Activated CD4-positive, alpha-beta T cell treated with anti-CD3 and anti-CD28 coated beads for 36 hours (primary cell): ENCODE measurements around the gene ETFBKMT. TPM values are rescaled to one million over a fixed set of nuclear protein-coding genes. Genes with fewer than 3 reads are reported as not detected.
"Not testable (repeated sequence)": the region's sequence is repeated elsewhere in the genome, so short reads cannot be mapped to it uniquely, and the experiment has no call there.

Source experiments
- ATAC-seq: fragments of 200-7000 bp; cut with Tn5 transposase; one replicate; pipeline ENCODE4 v1.10.0; 2021; ENCODE audit warnings: mild to moderate bottlenecking, moderate library complexity
- CTCF ChIA-PET: fragments of 350-600 bp; sonication (Branson Sonifier 250); formaldehyde crosslinking; loops from one replicate; lab custom pipeline; 2021; ENCODE audit warnings: antibody characterized with exemption; lab: Charles Lee
- POLR2A ChIA-PET: fragments of 350-600 bp; sonication (Branson Sonifier 250); formaldehyde crosslinking; loops from one replicate; lab custom pipeline; 2021; ENCODE audit warnings: antibody characterized with exemption, inconsistent platforms; lab: Charles Lee
- DNase-seq: peaks from one replicate; pipeline ENCODE4 v3.0.0-alpha.2; 2020
- H3K27ac Mint-ChIP-seq: one replicate; pipeline ENCODE4 v1.8.0; 2021; ENCODE audit warnings: mixed read lengths
- H3K27me3 Mint-ChIP-seq: one replicate; pipeline ENCODE4 v1.8.0; 2021; ENCODE audit warnings: mixed read lengths
- H3K36me3 Mint-ChIP-seq: one replicate; pipeline ENCODE4 v1.8.0; 2021; ENCODE audit warnings: low read depth, mixed read lengths
- H3K4me1 Mint-ChIP-seq: one replicate; pipeline ENCODE4 v1.8.0; 2021; ENCODE audit warnings: mixed read lengths
- H3K4me3 Mint-ChIP-seq: one replicate; pipeline ENCODE4 v1.8.0; 2021; ENCODE audit warnings: mild to moderate bottlenecking, moderate library complexity, mixed read lengths
- H3K9me3 Mint-ChIP-seq: one replicate; pipeline ENCODE4 v1.8.0; 2021; ENCODE audit warnings: low read depth, mixed read lengths
- intact Hi-C, 2 experiments: fragments of 100-400 bp; cut with DNase I in 1 of 2; cut with micrococcal nuclease in 1 of 2; formaldehyde crosslinking; loops; one replicate each; pipeline versions ENCODE4 v1.14.2 to v1.15.1; 2022 to 2024; cut with DNase I, micrococcal nuclease
- total RNA-seq, 2 experiments: library from RNA; stranded (reverse); gene quantifications; one replicate each; pipeline ENCODE4 v1.2.3, GENCODE V29; 2021

ETFBKMT gene
- total RNA-seq, 2 experiments from 2014 or later, result 0.35 to 1.4 TPM

- H3K27ac Mint-ChIP-seq, H3K4me1 Mint-ChIP-seq, intact Hi-C loops, H3K9me3 Mint-ChIP-seq, ATAC-seq, H3K27me3 Mint-ChIP-seq, H3K4me3 Mint-ChIP-seq, DNase-seq, POLR2A ChIA-PET: not testable (repeated sequence)
- H3K36me3 Mint-ChIP-seq, result peaks cover 33% of the 10 kb centered on the region
- CTCF ChIA-PET, result interaction anchor here (0.9 to 1.3 kb wide), 2 partner anchors 9 to 371 kb away, joined by 3 read pairs; no protein-coding TSS in a partner anchor
Observed at GRCh38 chr12:31689921-31690320, 30.4 kb downstream of the ETFBKMT start.

GRCh38 chr12:31702047-31702446 lies 42.6 kb downstream of the ETFBKMT start:
- peaks cover 31% of the 10 kb centered on the region for H3K36me3 Mint-ChIP-seq

GRCh38 chr12:31705621-31706020 lies 46.1 kb downstream of the ETFBKMT start:
- Mint-ChIP-seq H3K27me3 (no peaks in the 10 kb centered on the region), H3K4me1 (peaks cover 21% of the 10 kb centered on the region), H3K36me3 (peaks cover 38% of the 10 kb centered on the region), H3K9me3 (peaks cover 15% of the 10 kb centered on the region), H3K4me3 (no peak overlapping the region), H3K27ac (no peak overlapping the region)
- intact Hi-C loops, result no loop called here
- no peak for ATAC-seq
- POLR2A ChIA-PET, result no interaction called here
- CTCF ChIA-PET, result interaction anchor here (0.6 kb wide), 1 partner anchor 23 kb away, joined by 3 read pairs; the partner anchor contains the start of gene AMN1
- DNase-seq, result no peak

More at GRCh38 chr12:31702047-31702446, 42.6 kb downstream of the ETFBKMT start:
- Mint-ChIP-seq H3K27me3 (no peaks in the 10 kb centered on the region), H3K4me1 (peaks cover 21% of the 10 kb centered on the region), H3K4me3 (no peak overlapping the region), H3K27ac (no peak overlapping the region), H3K9me3 (no peaks in the 10 kb centered on the region)
- DNase-seq (no peak), ATAC-seq (no peak)
- ChIA-PET CTCF (interaction anchor here (0.6 to 1.0 kb wide), 3 partner anchors 29 to 243 kb away, joined by 3 read pairs; no protein-coding TSS in a partner anchor), POLR2A (no interaction called here)
- intact Hi-C loops, result no loop called here

GRCh38 chr12:31708118-31708517 lies 48.6 kb downstream of the ETFBKMT start:
- CTCF ChIA-PET, result not testable (repeated sequence)

GRCh38 chr12:31710021-31710818 lies 50.7 kb downstream of the ETFBKMT start:
- CTCF ChIA-PET, result interaction anchor here (0.6 kb wide), 2 partner anchors 154 to 208 kb away, joined by 3 read pairs; no protein-coding TSS in a partner anchor
- ATAC-seq (no peak), DNase-seq (no peak)
- H3K27me3 Mint-ChIP-seq, result no peaks in the 10 kb centered on the region
- POLR2A ChIA-PET, result interaction anchor here (0.7 to 1.0 kb wide), 2 partner anchors 19 kb away, joined by 3 read pairs; partner anchors contain the start of gene AMN1
- H3K36me3 Mint-ChIP-seq, result peaks cover 41% of the 10 kb centered on the region
- H3K9me3 Mint-ChIP-seq, result peaks cover 15% of the 10 kb centered on the region
- H3K4me3 Mint-ChIP-seq, result no peak overlapping the region
- H3K27ac Mint-ChIP-seq, result no peak overlapping the region
- intact Hi-C loops, result no loop called here
- peaks cover 12% of the 10 kb centered on the region for H3K4me1 Mint-ChIP-seq

More at GRCh38 chr12:31708118-31708517, 48.6 kb downstream of the ETFBKMT start:
- ATAC-seq, H3K27me3 Mint-ChIP-seq, DNase-seq, POLR2A ChIA-PET, H3K27ac Mint-ChIP-seq, H3K4me3 Mint-ChIP-seq, intact Hi-C loops: not testable (repeated sequence)
- peaks cover 38% of the 10 kb centered on the region for H3K36me3 Mint-ChIP-seq
- H3K4me1 Mint-ChIP-seq, result peaks cover 19% of the 10 kb centered on the region
- peaks cover 15% of the 10 kb centered on the region for H3K9me3 Mint-ChIP-seq

GRCh38 chr12:31712877-31713276 lies 53.4 kb downstream of the ETFBKMT start:
- ChIA-PET CTCF (no interaction called here), POLR2A (no interaction called here)
- Mint-ChIP-seq H3K36me3 (peaks cover 39% of the 10 kb centered on the region), H3K27ac (no peak overlapping the region), H3K27me3 (no peaks in the 10 kb centered on the region), H3K4me1 (peaks cover 7% of the 10 kb centered on the region), H3K9me3 (peaks cover 16% of the 10 kb centered on the region), H3K4me3 (no peak overlapping the region)
- ATAC-seq, result no peak
- no peak for DNase-seq
- intact Hi-C loops, result no loop called here

GRCh38 chr12:31714406-31715271 lies 55.2 kb downstream of the ETFBKMT start:
- ATAC-seq (no peak), DNase-seq (no peak)
- ChIA-PET CTCF (interaction anchor here (0.6 kb wide), 2 partner anchors 11 to 1713 kb away, joined by 3 to 4 read pairs; no protein-coding TSS in a partner anchor), POLR2A (interaction anchor here (1.0 kb wide), 1 partner anchor 182 kb away, joined by 3 read pairs; no protein-coding TSS in a partner anchor)
- Mint-ChIP-seq H3K9me3 (peaks cover 16% of the 10 kb centered on the region), H3K36me3 (peaks cover 39% of the 10 kb centered on the region), H3K4me3 (no peak overlapping the region), H3K4me1 (peaks cover 7% of the 10 kb centered on the region), H3K27ac (no peak overlapping the region), H3K27me3 (no peaks in the 10 kb centered on the region)
- intact Hi-C loops, result no loop called here

- Mint-ChIP-seq H3K4me1 (peaks cover 7% of the 10 kb centered on the region), H3K4me3 (no peak overlapping the region), H3K9me3 (peaks cover 15% of the 10 kb centered on the region), H3K27me3 (no peaks in the 10 kb centered on the region), H3K36me3 (peaks cover 35% of the 10 kb centered on the region), H3K27ac (peak overlapping the region; percentile 16)
- ATAC-seq (no peak), DNase-seq (no peak)
- ChIA-PET POLR2A (interaction anchor here (1.0 kb wide), 1 partner anchor 181 kb away, joined by 3 read pairs; no protein-coding TSS in a partner anchor), CTCF (interaction anchor here (0.6 kb wide), 3 partner anchors 10 to 1712 kb away, joined by 3 to 4 read pairs (median 3); no protein-coding TSS in a partner anchor)
- intact Hi-C loops, result no loop called here
Observed at GRCh38 chr12:31715283-31715825, 55.9 kb downstream of the ETFBKMT start.

- H3K27me3 Mint-ChIP-seq, CTCF ChIA-PET, intact Hi-C loops, ATAC-seq, DNase-seq, POLR2A ChIA-PET, H3K4me3 Mint-ChIP-seq, H3K4me1 Mint-ChIP-seq, H3K27ac Mint-ChIP-seq: not testable (repeated sequence)
- peaks cover 21% of the 10 kb centered on the region for H3K9me3 Mint-ChIP-seq
- H3K36me3 Mint-ChIP-seq, result peaks cover 43% of the 10 kb centered on the region
Observed at GRCh38 chr12:31716998-31717397, 57.5 kb downstream of the ETFBKMT start.

- POLR2A ChIA-PET, intact Hi-C loops, H3K27me3 Mint-ChIP-seq, ATAC-seq, DNase-seq, CTCF ChIA-PET, H3K4me3 Mint-ChIP-seq, H3K27ac Mint-ChIP-seq: not testable (repeated sequence)
- Mint-ChIP-seq H3K4me1 (peaks cover 25% of the 10 kb centered on the region), H3K36me3 (peaks cover 48% of the 10 kb centered on the region), H3K9me3 (peaks cover 26% of the 10 kb centered on the region)
Observed at GRCh38 chr12:31718542-31719198, 59.2 kb downstream of the ETFBKMT start.
